Activated CD8-positive, alpha-beta memory T cell treated with anti-CD3 and anti-CD28 coated beads for 36 hours (primary cell): Measurements from ENCODE around the gene TTC39B. TPM values are rescaled to one million over a fixed set of nuclear protein-coding genes. Genes with fewer than 3 reads are reported as not detected.

Experiments
- CTCF ChIA-PET: fragments of 350-600 bp; sonication (Branson Sonifier 250); formaldehyde crosslinking; loops from one replicate; lab custom pipeline; 2021; ENCODE audit warnings: antibody characterized with exemption; lab: Charles Lee
- POLR2A ChIA-PET: fragments of 350-600 bp; sonication (Branson Sonifier 250); formaldehyde crosslinking; loops from one replicate; lab custom pipeline; 2021; ENCODE audit warnings: antibody characterized with exemption; lab: Charles Lee
- total RNA-seq, 2 experiments: library from RNA; stranded (reverse); gene quantifications; one replicate each; pipeline ENCODE4 v1.2.3, GENCODE V29; 2021

Gene TTC39B
- total RNA-seq, 2 experiments from 2014 or later = 12.2 to 13.8 TPM

DNA sequence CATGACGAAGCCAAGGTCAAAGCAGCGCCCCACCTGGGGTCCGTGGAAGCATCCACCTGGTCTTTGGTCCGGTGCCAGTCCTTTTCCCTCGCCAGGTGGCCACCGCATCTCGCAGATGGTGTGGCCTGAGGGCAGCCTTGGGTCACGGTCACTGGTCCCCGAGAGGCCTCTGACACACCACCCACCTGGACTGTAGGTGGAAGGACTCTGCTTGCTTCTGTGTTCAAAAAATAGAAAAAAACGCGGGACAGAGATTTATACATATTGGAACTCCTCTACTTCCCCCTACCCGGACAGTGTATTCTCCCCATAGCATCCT, 466 bp upstream of the TTC39B start:
- POLR2A ChIA-PET = interaction anchor here (1.4 to 1.9 kb wide), 3 partner anchors 8 to 13 kb away, joined by 3 to 8 read pairs (median 6); no protein-coding TSS in a partner anchor
- CTCF ChIA-PET = interaction anchor here (0.6 to 1.6 kb wide), 5 partner anchors 11 to 116 kb away, joined by 3 to 4 read pairs (median 3); no protein-coding TSS in a partner anchor

DNA sequence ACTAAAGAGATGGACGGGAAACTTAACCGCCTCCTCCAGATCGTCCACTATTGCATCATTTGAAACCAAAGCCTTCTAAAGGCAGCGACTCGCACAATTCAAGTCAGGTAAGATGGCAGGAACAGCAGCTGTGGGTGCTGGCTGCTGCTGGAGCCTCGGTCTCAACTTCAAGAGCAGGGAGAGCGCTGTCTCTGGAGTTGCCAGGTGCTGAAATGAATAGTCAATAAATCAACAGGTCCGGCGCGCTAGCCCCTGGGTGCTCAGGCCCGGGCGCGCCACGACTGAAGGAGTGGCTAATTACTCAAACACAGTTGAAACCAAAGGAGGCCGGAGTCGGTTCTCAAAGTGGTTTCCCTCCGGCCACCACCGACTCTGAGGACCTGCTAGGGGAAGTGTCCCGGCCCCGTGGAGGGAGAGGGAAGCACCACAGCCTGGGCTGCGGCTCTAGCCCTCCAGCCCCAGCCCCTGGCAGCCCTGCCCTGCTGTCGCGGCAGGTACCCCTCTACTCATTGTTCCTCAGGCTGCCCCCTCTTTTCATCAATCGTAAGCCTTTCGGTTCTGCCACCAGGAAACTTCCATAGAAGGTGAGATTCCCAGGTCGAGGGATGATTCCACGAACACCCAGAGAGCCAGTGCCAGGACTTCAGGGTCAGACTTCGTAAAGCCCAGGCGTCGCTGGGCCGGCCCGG, 804 bp downstream of the TTC39B start:
- POLR2A ChIA-PET = interaction anchor here (0.5 to 1.9 kb wide), 3 partner anchors 10 to 204 kb away, joined by 3 to 8 read pairs (median 6); partner anchors contain the start of gene PSIP1

DNA sequence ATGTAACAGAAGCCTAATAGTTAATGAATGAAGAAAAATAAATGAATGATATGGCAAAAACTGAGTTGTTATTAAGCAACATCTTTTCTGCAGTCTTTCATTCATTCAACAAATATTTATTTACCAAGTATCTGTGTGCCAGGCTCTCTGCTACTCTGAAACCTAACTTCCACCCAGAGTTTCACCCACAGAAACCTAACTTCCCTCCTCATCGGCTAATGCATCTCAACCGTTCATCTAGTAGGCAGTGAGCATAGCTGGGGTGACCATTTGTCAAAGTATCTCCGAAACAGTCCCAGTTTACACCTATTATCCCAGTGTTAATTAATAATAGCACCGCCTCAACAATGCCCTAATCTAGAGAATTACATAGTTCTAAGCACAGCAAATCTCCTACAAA, 1.5 kb downstream of the TTC39B start:
- ChIA-PET POLR2A (no interaction called here), CTCF (interaction anchor here (1.7 kb wide), 1 partner anchor 9 kb away, joined by 4 read pairs; no protein-coding TSS in a partner anchor)

More for the DNA sequence above, 804 bp downstream of the TTC39B start:
- CTCF ChIA-PET = interaction anchor here (1.5 to 1.7 kb wide), 3 partner anchors 10 to 117 kb away, joined by 3 to 4 read pairs (median 3); no protein-coding TSS in a partner anchor

DNA sequence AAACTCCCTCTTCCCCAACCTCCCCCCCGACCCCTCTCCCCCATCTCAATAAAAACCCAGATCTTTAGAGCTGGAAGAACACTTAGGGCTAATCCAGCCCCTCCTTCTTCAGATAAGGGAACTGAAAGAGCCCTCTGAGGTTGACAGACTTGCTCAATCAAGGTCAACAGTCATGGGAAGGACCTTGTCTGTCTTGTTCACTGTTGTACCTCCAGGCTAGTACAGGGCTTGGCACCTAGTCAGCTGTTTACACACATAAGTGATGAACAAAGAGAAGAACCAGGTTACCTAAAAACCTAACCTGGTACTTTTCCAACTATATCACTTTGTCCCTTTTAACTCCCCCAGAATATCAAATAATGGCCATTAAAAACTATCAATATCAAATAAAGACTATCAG, 2.4 kb downstream of the TTC39B start:
- CTCF ChIA-PET = interaction anchor here (1.7 kb wide), 1 partner anchor 9 kb away, joined by 4 read pairs; no protein-coding TSS in a partner anchor
- POLR2A ChIA-PET = interaction anchor here (0.6 kb wide), 1 partner anchor 128 kb away, joined by 7 read pairs; no protein-coding TSS in a partner anchor

DNA sequence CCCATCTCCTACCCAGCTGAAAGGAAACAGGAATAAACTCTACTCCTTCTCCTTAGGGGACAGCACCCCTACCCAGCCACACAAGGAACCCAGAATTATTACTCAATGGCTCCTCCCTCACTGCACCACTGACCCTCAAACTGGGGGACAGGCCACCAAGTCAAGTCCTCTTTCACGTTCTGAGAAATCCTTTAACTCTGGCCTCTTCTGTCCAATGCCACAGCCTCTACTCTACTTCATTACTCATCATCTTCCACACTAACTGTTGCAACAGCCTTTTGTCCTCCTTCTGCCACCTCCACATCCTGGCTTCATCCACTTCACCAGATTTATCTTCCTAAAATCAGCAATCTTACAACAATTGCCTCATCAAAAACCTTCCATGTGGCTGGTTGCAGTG, 6.8 kb downstream of the TTC39B start:
- ChIA-PET CTCF (interaction anchor here (1.0 kb wide), 1 partner anchor 10 kb away, joined by 4 read pairs; no protein-coding TSS in a partner anchor), POLR2A (interaction anchor here (1.1 to 1.6 kb wide), 2 partner anchors 10 to 253 kb away, joined by 4 to 7 read pairs; partner anchors contain the start of gene CCDC171)

DNA sequence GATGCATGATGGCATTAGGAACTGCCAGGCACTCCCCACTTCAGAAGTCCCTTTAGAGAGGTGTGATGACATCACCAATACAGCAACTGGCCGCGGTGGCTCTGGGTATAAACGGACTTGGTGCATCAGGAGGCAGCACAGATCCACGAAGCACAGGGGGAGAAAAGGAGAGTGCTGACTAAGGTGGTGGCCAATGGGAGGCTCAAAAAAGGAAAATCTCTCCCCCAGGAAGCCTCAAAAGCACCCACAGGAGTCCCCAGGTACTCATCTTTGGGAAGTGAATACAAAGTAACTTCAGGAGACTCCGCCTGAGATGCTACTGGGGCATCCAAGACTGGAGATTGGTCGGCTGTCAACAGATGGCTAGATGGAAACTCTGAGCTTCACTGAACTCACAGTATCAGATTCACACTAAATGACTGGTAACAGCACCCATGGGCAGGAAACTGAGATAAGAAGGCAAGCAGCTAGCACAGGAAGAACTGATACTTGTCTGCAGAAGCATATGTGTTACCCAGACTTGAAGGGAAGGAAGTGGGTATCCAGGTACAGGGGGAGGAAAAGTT, 7.6 kb downstream of the TTC39B start:
- POLR2A ChIA-PET = interaction anchor here (0.7 to 1.6 kb wide), 3 partner anchors 8 to 254 kb away, joined by 3 to 7 read pairs (median 4); partner anchors contain the start of genes CCDC171 and TTC39B

DNA sequence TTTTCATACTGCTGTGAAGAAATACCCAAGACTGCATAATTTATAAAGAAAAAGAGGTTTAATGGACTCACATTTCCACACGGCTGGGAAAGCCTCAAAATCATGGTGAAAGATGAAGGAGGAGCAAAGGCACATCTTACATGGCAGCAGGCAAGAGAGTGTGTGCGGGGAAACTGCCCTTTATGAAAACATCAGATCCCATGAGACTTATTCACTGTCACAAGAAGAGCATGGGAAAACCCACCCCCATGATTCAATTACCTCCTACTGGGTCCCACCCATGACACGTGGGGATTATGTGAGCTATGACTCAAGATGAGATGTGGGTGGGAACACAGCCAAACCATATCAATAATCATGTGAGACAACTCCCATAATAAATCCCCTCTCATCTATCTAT, 8.7 kb downstream of the TTC39B start:
- CTCF ChIA-PET = interaction anchor here (1.0 to 1.4 kb wide), 2 partner anchors 14 to 28 kb away, joined by 3 to 5 read pairs; no protein-coding TSS in a partner anchor
- POLR2A ChIA-PET = no interaction called here

More for the DNA sequence above, 7.6 kb downstream of the TTC39B start:
- CTCF ChIA-PET = interaction anchor here (1.0 to 1.3 kb wide), 4 partner anchors 11 to 211 kb away, joined by 3 to 6 read pairs (median 4); partner anchors contain the start of genes PSIP1 and SNAPC3

DNA sequence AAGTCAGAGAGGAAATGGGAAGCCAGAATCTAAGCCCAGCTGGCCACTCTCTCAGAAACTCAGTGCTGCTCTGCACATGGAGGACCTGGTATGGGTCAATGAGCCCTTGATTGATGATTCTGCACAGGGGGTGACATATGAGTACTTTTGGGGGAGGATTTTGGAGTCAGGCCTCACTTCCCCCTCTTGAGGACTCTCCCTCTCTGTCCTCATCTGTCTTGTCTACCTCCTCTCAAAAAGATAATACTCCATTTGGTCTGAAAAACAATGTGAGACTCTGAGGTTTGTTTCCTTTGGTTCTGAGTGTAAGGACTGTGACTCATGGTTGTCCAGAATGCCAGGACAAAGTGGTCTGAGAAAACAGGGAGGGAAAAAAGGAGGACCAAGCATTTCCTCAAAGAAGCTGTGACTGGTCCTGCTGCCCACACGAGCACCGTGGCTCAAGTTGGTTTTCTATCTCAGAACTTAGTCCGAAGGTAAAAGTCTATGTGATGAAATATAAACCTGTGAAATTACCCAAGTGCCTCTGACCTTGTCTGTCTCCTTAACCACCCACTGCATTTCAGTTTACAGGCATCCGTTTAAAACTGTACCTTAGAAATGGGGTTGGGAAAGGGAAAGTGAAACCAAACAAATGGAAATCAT, 11.1 kb downstream of the TTC39B start:
- ChIA-PET POLR2A (interaction anchor here (1.5 kb wide), 1 partner anchor 11 kb away, joined by 6 read pairs; the partner anchor contains the start of gene TTC39B), CTCF (interaction anchor here (0.6 to 1.1 kb wide), 2 partner anchors 10 to 69 kb away, joined by 3 to 4 read pairs; no protein-coding TSS in a partner anchor)

DNA sequence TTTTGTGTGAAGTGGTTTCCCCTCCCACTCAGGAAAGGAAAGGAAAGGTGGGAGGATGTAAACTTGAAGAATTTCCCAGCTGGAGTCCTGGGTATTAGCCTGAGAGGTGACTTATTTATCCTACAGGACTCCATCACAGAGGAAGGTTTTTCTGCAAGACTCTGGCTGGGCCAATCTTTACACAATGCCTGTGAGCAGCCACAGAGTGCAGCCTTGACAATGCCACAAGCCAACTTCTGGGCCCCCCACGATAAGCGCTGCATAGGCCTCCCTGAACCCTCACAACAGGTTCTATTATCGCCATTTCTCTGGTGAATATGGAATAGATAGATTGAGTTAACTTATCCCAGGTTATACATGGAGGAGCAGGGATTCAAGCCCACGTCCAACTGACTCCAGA, 12.4 kb downstream of the TTC39B start:
- ChIA-PET CTCF (no interaction called here), POLR2A (interaction anchor here (1.7 kb wide), 1 partner anchor 12 kb away, joined by 8 read pairs; the partner anchor contains the start of gene TTC39B)

DNA sequence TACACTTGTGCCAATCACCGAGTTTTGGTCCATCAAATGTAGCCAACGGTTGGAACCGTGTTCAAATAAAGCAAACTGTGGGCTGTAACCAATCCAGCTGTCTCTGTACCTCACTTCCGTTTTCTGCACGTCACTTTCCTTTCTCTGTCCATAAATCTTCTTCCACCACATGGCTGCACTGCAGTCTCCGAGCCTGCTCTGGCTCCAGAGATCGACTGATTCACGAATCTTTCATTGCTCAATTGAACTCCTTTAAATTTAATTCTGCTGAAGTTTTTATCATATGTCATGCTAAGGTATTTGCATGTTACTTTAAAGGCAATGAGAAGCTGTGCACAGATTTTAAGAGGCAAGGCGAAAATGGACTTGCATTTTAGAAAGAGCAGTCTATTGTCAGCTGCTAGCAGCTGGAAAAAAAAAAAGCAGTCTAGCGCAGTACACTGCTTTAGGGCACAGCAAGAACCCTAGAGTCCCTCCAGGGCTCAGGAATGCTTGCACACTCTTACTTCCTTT, 13.2 kb downstream of the TTC39B start:
- ChIA-PET POLR2A (interaction anchor here (1.7 kb wide), 1 partner anchor 13 kb away, joined by 8 read pairs; the partner anchor contains the start of gene TTC39B), CTCF (no interaction called here)

DNA sequence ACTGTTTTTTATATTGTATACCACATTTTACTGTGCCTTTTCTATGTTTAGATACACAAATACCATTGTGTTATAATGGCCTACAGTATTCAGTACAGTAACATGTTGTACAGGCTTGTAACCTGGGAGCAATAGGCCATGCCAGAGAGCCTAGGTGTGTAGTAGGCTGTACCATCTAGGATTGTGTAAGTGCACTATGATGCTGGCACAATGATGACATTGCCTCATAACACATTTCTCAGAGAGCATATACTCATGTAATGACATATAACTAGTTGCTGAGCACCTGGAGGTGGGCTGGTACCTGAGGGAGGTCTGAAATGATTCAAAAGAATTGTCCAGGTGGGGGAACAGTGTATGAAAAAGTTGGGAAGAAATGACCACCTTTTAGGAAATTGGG, 13.9 kb downstream of the TTC39B start:
- POLR2A ChIA-PET = interaction anchor here (1.7 kb wide), 1 partner anchor 14 kb away, joined by 8 read pairs; the partner anchor contains the start of gene TTC39B

DNA sequence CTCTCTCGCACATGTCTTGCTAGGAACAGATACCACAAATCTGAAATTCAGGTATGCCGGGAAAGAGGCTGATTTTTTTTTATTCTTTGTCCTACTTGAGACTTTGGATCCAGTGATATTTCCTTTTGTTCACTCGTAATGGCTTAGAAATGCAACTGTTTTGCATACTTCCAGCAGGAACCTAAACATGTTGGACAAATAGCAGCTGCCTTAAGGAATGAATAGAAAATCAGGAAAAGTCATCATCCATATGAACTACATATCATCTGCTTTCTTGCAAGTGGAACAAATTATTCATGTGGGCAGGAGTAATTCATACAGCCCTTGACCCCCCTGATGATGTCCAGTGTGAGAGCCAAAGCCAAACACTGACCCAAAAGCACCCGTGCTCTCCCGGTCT, 17.4 kb downstream of the TTC39B start:
- ChIA-PET CTCF (no interaction called here), POLR2A (no interaction called here)

More for the DNA sequence above, 13.9 kb downstream of the TTC39B start:
- CTCF ChIA-PET = interaction anchor here (1.6 to 1.7 kb wide), 2 partner anchors 8 to 123 kb away, joined by 4 read pairs; no protein-coding TSS in a partner anchor

DNA sequence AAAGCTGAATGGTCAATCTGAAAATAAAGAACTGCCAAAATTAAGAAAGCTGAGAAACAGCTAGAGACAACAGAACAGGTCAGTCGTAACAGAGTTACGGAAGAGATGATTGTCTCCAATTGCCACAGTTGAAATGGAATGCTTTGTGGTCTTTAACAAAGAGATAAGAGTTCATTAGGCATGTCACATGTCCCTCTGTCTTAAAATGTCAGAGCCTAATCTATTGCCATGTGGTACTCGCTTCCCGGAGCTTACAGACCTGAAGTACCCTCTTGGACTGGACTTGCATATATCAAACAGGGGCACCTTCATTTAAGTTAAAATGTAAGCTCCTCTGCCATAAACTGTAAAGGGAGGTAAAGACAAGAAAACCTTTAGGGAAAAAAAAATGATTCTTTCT, 19.7 kb downstream of the TTC39B start:
- ChIA-PET POLR2A (no interaction called here), CTCF (interaction anchor here (1.7 kb wide), 1 partner anchor 20 kb away, joined by 4 read pairs; the partner anchor contains the start of gene TTC39B)

DNA sequence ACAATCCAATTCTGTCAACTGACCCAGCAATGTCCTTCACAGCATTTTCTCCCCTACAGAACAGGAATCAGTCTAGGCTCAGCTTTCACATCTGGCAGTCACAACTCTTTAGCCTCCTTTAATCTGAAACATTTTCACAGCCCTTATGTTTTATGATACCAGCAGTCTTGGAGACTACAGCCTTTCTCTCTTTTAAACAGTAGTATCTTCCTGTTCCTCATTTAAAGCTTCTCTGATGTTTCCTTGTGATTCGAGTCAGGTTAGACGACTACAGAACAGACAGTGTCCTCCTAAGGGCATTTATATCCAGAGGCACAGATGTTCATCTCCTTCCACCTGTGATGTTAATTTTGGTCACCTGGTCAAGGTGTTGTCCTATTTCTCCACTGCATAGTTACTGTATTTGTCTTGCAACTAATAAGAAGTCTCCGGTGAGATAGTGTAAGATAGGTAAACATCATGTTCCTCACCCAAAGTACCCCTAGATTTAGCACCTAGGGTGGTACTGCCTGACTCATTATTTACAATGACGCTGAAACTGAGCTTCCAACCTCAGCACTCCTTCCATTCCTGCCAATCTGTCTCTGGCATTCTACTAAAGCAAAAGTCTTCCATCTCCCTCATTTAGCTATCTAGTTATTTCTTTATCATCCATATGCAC, 20.7 kb downstream of the TTC39B start:
- POLR2A ChIA-PET = no interaction called here
- CTCF ChIA-PET = interaction anchor here (1.7 kb wide), 1 partner anchor 21 kb away, joined by 4 read pairs; the partner anchor contains the start of gene TTC39B

DNA sequence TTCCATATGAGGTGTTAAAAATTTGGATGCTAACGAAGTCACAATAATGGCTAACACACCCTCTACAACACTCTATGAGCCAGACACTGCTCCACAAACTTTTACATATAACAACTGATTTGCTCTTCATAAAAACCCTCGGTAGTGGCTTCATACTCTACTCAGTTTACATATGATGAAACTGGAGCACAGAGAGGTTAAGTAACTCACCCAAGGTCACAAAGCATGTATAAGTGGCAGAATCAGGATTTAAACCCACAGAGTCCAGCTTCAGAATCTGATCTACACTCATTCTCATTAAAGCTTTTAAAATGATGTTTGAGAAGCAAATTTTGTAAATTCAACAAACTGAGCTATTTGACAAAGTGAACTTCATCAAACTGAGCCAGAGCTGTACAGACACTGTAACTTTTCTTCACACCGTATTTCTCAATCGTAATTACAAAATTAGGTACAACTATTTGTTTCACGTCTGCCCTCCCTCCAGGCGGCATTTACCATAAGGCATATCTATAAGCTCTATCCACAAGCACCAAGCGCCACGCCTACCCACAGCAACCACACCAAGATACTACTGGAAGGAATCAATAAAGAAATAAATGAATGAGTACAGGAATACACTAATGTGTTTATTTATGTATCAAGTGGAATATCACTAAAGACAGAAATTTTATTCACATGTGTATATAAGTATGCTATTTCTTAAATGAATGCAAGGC, 24.3 kb downstream of the TTC39B start:
- POLR2A ChIA-PET = no interaction called here
- CTCF ChIA-PET = no interaction called here

DNA sequence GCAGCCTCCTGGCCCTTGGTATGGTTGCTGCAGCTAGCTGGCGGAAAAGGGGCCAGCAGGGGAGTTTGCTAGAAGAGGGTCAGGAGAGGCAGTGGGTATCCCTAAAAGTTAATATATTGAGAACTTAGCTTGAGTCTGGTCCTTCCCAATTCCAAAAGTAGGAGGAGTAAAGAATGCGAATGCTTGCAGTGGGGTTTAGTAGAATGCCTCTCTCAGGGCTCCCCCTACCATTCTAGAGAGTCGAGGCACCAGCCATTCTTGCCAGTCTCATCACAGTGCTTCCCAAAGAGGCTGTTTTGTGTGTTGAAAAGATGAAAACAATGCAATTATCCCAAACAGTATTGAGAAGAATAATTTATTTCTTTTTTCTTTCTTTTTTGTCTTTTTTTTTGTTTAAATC, 26.4 kb downstream of the TTC39B start:
- POLR2A ChIA-PET = no interaction called here
- CTCF ChIA-PET = no interaction called here

DNA sequence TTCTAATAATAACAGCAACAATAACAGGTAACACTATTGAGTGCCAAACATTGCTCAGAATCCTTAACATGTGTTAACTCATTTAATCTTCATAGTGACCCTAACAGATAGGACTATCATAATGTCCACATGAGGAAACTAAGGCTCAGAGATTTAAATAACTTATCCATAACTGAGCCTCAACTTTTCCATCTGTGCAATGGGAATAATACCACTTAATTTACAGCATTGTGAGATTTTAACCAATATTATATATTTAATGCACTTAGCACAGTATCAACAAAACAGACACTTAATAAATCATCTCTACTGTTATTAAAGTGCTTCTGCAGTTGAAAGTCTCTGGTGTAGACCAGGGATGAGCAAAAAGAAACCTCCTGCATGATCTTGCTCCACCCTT, 28.2 kb downstream of the TTC39B start:
- ChIA-PET CTCF (no interaction called here), POLR2A (no interaction called here)
